NCI-H2171 treated with DMSO at 0.1 percent for 48 hours (cell line): ENCODE results near the gene ELF4.
"Not testable (repeated sequence)": the region's sequence is repeated elsewhere in the genome, so short reads cannot be mapped to it uniquely, and the experiment has no call there.

Experiments
- DNase-seq: peaks from one replicate; lab custom pipeline; 2025; lab: John Stamatoyannopoulos, UW

ELF4 gene

GRCh38 chrX:130110379-130111219 lies at the start of gene ELF4:
Gene ELF4, minus strand, starts transcription at chrX:130110497. Its CDS starts 29,167 bp downstream, at chrX:130081330.
- peak; percentile 28 for DNase-seq

GRCh38 chrX:130159776-130160175 lies 49.5 kb upstream of the ELF4 start:
- no peak for DNase-seq

- peak; percentile 65 for DNase-seq
Observed at GRCh38 chrX:130158311-130158710, 48.0 kb upstream of the ELF4 start.

GRCh38 chrX:130155564-130155963 lies 45.3 kb upstream of the ELF4 start:
- no peak for DNase-seq

DNA sequence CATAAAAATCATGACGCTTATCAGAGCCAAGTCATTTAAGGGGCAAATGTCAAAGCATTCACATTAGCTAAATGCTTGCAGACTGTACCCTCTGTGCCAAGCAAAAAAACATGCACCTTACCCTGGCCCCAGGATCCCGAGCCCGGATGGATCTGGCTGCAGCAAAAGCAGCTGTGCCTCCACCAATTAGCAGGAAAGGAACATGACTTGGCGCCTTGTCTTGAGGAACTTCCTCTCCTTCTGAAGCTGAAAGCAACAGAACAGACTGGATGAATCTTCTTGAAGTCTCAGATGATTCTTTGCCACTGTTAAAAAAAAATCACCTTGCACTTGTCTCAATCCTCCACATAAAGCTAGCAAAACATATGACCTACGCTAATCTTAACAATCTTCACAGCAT lies 37.3 kb upstream of the ELF4 start:
- DNase-seq = no peak

DNA sequence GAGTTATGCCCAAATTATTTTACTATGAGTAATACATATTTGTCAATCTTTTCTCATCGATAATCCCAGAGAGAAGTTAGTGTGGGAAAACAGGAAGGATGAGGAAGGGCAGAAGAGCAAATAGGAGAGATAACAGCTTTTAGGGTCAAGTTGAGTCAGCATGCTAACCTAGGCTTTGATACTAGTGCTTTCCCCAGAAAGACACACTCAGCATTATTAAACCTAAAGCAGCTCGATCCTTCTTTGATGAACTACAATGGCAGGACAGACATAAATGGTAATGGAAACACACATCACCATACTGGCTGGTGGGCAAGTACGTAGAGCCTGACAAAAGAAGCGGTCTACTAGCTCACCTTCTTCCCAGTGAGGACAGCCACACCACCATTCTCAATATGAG lies 34.8 kb upstream of the ELF4 start:
- no peak for DNase-seq

GRCh38 chrX:130144509-130144908 lies 34.2 kb upstream of the ELF4 start:
- DNase-seq = no peak

DNA sequence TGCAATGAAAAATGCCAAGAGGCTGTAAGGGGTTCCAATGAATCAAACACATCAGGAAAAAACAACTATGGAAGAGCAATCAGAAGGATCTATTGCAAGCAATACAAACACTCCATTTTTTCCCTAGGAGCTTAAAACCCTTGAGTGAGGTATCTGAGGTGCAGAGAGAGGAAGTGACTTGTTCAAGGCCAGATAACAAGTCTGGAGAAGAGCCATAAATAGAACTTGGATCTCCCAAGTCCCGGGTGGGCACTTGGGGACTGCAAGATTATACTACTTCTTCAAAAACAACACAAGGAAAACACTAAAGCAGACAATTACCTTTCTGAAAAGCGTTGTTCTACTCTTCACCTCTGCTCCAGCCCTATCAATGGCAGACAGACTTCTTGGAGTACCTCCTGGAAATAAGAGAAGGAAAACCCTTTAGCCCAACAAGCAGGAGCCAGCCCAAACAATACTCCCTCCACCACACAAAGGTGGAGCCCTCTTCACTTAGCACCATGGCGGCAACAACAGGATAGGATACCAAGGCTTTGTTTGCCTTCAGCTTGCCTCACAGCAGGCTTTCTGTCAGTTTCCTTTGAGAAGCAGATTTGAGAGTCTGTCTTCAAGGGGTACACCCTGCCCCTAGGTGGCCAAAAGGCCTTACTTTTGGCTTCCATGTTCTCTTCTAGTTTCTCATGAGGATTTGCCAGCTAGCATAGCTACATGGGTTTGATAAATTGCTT lies 29.3 kb upstream of the ELF4 start:
- DNase-seq = no peak

- DNase-seq = no peak
Observed at GRCh38 chrX:130136961-130137360, 26.7 kb upstream of the ELF4 start.

DNA sequence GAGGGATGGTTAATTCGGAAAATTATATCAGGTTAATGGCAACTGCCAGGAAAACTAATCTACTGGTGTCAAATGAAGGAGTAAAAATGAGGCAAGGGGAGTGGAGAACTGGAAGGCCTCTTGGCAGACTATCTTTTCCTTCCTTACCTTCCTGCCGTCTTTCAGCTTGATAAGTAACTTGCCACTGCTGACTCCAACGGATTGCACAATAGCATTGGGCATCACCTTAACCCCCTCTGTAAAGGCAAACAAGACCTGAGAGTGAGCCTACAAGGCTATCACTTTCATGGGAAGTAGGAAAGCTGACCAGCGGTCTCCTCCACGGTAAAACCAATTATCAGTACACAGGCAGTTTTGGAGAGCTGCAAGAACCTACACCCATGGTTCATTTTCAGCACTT lies 26.2 kb upstream of the ELF4 start:
- DNase-seq = no peak

- DNase-seq = no peak
Observed at GRCh38 chrX:130130990-130131389, 20.7 kb upstream of the ELF4 start.

DNA sequence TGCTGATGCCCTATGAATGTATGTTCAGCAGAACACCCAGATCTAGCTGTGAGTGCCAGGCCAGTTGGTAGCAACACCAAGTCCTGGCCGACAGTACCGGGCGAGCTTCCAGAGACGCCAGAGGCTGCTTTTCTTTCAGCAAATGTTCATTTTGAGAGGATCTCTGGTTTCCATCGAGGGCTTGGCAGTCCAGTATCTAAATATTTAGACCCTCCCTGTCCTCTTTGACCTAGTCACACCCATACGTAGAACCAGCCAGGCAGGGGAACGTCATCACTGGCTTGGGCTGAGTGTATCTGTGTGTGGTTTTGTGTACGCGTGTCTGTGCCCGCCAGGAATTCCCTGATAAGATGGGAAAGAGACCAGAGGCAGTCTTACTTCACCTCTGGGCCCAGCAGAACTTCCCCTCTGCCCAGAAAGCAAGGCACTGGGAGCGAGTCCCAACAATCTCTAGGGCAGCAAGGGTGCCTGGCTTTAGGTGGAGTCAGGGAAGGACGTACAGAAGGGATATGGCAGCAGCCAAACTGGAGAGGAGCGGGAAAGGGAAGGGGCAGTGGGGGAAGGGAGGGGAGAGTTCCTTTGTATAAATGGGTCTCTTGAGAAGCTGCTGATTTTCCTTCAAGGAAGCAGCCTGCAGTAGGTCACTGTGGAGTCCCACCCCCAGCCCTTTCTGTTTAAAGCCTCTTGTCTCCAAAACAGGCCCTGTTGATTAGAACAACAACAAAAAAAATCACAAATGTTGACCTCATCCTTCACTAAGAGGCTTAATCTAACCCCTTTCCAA lies 15.0 kb upstream of the ELF4 start:
- DNase-seq = no peak

GRCh38 chrX:130124577-130124976 lies 14.3 kb upstream of the ELF4 start:
- DNase-seq = no peak

DNA sequence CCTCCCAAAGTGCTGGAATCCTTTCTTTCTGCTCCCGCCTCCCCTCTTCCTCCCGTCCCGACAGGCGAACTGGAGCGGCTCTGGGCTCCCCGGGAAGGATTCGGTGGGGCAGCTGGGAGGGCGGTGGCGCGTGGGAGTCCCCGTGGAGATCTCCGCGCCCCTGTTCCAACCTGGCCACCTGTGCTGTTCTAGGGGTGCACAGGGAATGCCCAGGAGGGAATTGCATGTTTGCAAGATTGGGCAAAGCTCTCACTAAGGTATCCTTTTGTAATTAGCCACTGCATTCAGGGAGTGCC lies 11.2 kb upstream of the ELF4 start:
- DNase-seq = no peak

DNA sequence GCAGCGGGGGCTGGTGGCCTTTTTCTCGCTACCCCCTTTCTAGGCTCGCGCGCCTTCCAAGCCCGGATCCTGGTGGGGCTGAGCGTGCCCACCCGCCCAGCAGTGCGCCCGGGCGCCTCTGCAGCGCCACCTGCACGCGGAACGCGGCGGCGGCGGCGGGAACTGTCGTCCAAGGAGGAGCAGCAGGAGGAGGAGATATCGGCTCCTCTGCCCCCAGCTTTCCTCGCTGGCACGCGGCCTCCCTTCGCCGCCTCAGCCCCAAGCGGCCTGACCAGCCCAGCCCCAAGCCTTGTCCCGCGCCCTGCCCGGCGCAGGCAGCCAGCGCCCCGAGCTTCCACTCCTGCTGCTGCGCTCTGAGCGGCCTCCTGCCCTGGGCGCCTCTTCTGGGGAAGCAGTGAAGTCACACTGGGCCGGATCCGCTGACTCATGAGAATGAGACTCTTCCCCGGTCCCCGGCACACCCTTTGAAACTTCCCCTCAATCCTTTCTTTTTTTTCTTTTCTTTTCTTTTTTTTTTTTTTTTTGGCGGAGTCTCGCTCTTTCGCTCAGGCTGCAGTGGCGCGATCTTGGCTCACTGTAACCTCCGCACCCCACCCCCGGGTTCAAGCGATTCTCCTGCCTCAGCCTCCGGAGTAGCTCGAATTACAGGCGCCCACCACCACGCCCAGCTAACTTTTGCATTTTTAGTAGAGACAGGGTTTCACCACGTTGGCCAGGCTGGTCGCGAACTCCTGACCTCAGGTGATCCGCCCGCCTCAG lies 10.6 kb upstream of the ELF4 start:
- DNase-seq = peak; percentile 57

DNA sequence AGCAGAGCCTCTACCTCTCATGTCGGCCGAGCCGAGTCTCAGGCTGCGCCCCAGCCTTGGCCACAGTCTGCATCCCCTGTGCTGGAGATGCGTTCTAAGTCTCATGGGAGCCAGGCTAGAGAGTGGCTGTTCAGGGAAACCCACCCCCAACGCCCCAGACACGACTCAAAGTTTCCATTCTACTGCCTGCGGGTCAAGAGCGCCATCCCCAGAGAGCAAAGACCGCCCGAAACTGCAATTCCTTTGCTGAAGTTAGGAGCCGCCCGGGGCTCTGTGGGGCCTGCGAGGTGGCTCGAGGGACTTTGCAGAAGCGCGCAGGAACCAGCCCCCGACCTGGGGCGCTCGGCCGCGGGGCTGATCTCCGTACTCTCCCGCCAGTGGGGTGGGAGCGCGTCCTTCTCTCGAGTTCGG lies 10.0 kb upstream of the ELF4 start:
- DNase-seq = no peak

DNA sequence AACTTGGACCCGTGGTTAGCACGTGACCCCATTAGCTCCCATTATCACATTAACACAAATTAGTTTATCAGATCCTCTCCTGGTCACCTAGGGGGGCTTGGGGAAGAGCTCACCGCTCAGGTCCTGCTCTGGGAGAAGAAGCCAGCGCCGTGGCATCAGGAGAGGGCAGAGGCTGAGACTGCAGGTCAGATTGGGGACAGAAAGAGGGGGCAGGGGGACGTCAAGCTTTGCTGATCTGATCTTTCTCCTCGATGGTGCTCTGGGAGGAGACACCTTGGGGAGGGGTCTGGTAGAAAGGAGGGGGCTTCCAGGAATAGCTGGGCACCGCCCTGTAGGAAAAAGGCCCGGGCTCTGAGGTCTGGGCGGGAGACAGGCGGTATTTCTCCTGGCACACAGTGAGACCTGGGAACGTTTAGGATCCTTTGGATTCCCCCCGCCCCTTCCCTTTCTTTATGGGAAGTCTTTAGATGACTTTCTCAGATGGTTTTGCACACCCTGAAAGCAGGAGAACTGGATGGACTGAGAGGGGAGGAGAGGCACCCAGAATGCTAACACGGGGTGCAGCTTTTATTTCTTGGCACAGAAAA lies 9.1 kb upstream of the ELF4 start:
- DNase-seq = no peak

GRCh38 chrX:130118441-130119311 lies 8.4 kb upstream of the ELF4 start:
- DNase-seq = no peak

GRCh38 chrX:130117166-130117565 lies 6.9 kb upstream of the ELF4 start:
- DNase-seq = no peak

GRCh38 chrX:130115119-130115885 lies 5.0 kb upstream of the ELF4 start:
- not testable (repeated sequence) for DNase-seq
